GM21360 (cell line): Measurements from ENCODE around the gene APLP2.
"Not testable (repeated sequence)": the region's sequence is repeated elsewhere in the genome, so short reads cannot be mapped to it uniquely, and the experiment has no call there.

ENCODE experiments used
- ATAC-seq: cut with Tn5 transposase; IDR thresholded peaks from one replicate; pipeline ENCODE4 v1.9.1; 2021; ENCODE audit warnings: mild to moderate bottlenecking, moderate library complexity; ENCODE audit not compliant: unreplicated experiment

APLP2 gene

DNA sequence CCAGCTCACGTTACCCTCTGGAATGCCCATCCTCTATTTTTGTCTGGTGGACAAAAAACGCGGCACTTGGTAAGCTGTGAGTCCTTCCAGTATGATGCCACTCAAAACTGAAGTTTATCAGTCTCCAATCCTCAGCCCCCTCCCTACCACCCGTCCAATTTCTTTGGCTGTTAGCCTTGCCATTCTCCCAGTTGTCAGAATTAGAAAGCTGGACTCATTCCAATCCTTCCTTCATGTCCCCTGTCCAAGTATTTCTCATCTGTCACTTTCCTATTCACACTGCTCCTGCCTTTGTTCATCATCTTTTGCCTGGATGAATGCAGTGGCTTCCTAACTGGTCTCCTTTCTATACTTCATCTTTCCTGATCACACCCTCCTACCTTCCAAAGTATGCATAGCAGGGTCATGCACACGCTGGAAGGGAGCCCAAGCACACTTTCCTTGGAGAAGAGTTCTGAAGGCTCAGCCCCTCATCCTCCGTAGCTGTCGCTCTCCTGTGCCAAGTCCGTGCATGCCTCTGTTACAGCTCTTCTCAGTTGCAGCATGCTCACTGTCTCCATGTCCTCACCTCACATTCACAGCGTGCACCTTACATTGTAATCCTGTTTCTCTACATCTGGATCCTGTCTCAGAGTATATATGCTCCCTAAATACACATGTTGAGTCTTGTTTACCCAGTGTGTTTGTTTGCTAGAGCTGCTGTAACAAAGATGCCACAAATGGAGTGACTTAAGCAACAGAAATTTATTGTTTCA is 19.4 kb downstream of the APLP2 start:
- no peak for ATAC-seq

DNA sequence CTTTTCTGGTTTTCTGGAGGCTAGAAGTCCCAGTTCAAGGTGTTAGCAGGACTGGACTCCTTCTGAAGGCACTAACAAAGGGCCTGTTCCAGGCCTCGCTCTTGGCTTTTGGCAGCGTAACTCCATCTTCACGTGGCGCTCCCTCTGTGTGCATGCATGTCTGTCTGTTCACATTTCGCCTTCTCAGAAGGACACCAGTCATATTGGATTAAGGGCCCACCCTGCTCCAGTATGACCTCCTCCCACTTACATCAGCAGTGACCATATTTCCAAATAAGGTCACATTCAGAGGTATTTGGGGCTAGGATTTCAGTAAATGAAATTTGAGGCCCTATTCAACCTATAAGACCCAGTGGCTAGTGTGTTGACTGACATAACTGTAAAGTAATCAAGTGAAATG is 20.0 kb downstream of the APLP2 start:
- ATAC-seq: no peak

DNA sequence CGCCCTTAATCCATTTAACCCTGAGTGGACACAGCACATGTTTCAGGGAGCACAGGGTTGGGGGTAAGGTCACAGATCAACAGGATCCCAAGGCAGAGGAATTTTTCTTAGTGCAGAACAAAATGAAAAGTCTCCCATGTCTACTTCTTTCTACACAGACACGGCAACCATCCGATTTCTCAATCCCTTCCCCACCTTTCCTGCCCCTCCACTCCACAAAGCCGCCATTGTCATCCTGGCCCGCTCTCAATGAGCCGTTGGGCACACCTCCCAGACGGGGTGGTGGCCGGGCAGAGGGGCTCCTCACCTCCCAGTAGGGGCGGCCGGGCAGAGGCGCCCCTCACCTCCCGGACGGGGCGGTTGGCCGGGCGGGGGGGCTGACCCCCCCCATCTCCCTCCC is 20.8 kb downstream of the APLP2 start:
- not testable (repeated sequence) for ATAC-seq

DNA sequence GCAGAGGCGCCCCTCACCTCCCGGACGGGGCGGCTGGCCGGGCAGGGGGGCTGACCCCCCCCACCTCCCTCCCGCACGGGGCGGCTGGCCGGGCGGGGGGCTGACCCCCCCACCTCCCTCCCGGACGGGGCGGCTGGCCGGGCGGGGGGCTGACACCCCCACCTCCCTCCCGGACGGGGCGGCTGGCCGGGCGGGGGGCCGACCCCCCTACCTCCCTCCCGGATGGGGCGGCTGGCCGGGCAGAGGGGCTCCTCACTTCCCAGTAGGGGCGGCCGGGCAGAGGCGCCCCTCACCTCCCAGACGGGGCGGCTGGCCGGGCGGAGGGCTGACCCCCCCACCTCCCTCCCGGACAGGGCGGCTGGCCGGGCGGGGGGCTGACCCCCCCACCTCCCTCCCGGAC is 21.5 kb downstream of the APLP2 start:
- not testable (repeated sequence) for ATAC-seq

DNA sequence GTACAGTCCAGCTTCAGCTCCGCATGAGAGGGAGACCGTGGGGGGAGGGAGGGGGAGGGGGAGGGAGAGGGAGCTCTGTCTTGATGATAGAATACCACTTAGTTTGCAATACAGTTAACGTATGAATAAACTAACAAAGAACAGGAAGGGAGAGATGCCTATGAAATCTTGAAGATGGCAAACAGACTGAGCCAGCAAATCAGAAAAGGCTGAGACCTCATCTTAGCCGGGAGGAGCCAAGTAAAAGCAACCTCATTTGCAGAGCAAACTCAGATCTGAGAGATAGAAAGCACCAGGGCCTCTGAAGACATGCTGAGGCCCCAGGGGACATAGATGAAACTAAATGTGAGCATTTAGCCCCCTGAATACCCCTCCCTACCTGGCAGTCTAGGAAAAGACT is 23.0 kb downstream of the APLP2 start:
- ATAC-seq: no peak

DNA sequence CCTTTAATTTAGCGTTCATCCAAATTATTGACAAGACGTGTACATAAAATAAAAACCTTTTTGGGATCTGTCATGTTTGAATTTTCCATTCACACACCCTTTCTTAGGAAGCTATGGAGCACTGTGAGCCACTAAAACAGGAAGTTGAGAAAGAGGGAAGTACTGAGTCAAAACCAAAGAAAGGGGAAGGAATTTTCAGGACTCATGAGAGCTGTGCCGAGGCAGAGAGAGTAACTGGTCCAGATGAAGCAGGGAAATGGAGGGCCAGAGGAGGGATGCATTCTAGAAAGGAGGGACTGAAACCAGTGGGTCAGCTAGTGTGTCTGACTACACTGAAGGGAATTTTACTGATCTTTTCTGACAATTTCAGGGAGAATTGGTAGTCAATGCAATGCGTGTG is 24.9 kb downstream of the APLP2 start:
- ATAC-seq: no peak

DNA sequence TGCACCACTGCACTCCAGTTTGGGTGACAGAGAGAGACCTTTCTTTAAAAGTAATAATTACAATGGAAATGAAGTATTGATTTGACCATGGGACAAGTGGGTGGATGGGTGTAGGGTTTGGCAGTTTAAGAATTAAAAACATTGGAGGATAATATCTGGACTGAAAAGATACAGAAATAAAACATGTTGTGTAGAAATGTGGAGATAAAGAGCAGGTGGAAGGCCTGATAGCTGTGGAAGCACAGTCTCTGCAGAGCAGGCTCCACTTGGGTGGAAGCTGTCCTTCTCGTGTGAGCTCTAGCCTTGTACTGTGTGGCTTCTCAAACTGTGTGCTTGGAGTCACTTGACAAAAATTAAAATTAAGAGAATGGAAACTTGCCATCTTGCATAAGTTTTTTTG is 25.6 kb downstream of the APLP2 start:
- ATAC-seq: no peak

DNA sequence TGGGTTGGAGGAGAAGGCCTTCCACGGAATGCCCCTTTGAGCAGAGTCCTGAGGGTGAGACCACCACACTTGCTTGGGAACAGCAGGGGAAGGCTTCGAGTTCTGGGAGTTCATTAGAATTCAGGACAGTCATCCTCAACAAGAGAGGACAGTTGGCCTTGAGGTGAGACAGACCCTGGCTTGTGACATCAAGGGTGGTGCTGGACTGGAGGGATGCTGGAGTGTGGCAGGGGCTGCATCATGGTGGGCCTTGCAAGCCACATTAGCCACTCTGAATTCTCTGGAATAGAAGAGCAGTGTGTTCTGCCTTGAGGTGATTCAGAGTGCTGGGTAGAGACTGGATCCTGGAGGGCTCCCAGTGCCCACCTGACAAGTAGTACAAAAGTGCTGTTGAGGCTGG is 26.3 kb downstream of the APLP2 start:
- ATAC-seq: no peak

DNA sequence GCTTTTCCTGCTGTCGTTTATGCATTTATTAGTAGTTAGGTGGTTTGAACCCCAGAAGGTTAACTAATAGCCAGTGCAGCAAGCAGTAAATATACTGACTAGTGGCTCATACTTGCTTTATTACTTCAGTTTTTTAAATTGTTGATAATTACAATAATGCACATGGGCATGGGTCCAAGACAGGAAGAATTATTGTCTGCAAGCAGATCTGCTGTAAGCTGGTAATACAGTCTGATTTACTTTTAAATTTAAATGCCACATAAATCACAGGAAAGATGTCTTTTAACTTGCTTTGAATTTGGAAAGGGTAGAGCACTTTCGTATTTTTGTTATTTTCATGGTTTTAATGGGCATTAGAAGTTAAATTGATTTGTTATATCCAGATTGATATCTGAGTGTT is 27.1 kb downstream of the APLP2 start:
- ATAC-seq: no peak

DNA sequence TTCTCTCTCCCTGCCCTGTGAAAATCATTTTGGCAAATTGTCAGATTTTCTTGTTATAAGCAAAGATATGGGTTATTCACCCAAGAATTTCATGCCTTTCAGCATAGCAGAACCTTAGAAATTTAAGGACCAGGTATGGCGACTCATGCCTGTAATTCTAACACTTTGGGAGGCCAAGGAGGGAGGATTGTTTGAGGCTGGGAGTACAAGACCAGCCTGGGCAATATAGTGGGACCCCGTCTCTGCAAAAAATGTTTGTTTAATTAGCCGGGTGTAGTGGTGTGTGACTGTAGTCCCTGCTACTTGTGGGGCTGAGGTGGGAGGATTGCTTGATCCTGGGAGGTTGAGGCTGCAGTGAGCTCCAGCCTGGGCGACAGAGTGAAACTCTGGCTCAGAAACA is 27.6 kb downstream of the APLP2 start:
- no peak for ATAC-seq

DNA sequence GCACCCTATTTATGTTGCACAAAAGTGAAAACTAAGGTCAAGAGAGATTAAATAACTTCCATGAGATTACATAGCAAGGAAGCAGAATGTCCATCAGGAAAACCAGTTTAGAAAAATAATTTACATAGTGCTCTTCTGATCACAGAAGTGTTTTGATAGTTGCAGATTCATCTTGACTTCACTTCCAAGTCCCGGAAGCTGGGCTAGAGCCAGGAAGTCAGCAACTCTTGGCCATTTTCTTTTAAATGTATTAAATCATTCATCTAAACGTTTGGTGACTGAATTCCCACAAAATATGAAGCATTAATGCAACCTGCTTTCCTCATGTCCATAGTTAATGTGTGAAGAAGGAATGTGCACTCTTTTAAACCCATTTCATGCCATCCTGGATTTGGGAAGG is 29.7 kb downstream of the APLP2 start:
- no peak for ATAC-seq

DNA sequence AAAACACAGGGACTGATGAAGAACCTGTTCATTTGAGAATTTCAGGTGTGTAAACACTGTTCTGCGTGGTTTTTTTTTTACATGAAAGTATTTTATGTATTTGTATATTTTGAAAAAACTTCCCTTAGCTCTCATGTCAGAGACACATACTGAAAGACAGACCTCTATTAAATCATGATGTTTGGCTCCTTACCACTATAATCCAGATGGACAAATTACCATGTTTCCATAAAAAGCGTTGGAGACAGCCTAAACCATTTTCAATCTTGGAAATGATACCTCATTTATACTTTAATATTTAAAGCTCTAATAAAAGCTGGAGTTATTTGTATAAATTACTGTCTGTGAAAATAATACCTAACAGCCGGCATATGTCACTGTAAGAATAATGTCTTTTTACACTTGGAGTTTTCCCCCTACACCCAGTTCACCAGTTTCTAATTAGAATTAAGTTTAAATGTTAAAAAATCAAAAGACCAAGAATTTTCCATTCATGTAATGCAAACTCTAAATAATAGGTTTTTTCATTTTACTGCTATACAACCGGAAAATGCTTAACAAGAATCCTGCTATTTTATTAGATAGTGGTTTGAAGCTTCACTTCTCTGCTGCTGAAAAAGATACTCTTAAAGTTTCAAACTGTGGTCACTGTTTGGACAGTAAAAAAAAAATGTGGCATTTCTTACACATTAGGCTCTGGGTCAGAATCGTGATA is 30.8 kb downstream of the APLP2 start:
- no peak for ATAC-seq

DNA sequence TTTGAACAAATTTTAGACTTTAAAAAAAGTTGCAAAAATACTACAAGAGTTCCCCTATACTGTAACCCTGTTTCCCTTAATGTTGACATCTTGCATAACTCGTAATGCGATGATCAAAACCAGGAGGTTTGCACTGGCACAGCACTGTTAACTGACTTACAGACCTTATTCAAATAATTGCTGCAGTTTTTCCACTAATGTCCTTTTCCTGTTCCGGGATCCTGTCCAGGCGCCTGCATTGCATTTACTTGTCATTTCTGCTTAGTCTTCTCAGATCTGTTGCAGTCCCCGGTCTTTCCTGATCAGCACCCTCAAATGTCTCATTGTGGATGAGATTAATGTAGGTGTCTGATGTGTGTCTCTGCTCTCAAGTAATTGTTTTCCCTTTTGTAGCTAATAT is 32.0 kb downstream of the APLP2 start:
- no peak for ATAC-seq

DNA sequence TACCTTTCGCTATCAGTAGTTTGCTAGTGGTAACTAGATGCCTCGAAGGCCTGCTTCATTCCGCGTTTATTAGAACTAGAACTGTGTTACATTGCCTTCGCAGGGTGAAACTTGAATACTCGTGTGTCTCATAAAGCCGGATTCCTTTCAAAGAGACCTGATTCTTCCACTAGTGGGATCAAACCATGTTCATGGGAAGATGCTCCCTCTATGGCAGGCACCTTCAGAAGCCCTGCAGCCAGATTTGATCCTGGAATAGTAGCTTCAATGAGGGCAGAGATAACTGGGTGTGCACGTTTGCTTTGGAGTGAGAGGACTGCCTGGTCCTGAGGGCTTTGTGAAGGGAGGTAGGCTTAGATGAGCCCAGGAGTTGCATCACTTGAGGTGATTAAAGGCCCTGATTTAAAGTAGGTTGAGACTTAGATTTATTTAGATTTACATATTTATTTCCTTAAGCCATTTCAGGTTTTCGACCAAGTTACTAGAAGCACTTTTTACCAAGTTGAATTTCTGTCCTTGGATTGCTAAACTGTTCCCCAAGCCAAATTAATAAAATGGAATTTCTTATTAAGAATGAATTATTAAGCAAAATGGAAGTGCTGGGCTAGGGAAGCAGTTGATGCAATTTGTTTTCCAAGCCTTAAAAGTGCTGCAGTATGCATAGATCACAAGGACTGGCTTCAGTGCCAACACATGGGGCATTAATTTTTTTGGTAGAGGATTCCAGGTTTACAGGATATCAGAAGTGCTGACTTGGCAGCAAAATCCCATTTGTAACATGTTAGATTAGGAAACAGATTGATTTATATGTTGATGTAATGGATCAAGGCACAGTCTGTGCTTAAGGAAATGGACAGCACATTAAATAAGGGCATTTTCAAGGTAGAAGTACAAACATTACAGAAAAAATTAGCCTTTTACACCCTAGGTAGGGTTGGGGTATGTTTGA is 32.9 kb downstream of the APLP2 start:
- ATAC-seq: no peak

DNA sequence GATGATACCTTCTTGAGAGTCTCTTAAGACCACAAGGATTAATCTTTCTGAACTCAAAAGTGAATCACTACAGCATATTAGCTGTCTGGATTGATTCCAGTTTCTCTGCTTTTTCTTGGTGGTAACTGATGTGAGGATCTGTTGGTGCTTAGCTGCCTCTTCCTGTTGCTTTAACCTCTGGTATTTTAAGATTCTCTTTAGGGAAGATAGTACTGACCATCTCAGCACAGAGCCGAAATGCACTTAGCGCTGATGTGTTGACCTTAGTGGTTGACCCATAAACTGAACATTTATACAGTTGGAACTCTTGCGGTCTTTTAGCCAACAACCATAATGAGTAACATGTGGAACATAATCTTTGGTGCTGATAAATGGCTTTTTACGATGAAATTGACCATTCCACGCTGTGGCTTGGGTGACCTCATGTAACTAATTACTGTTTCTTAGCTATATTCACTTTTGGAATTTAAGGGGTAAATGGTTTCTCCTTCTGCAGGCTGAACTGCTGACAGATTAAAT is 33.7 kb downstream of the APLP2 start:
- ATAC-seq: no peak

DNA sequence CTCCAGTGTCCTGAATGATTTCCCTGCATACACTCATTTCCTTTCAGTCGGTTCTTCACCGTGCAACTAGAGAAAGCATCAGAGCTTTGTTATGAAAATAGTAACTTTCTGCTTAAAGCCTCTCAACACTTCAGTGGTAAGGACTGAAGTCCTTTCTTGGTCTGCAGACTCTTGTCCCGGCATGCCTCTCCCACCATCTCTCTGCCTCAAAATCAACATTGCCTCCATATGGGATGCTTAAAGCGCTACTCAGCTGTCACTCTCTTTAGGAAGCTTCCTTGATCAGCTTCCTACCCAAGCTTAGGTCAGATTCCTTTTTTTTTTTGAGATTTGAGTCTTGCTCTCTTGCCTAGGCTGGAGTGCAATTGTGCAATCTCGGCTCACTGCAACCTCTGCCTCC is 36.7 kb downstream of the APLP2 start:
- no peak for ATAC-seq

DNA sequence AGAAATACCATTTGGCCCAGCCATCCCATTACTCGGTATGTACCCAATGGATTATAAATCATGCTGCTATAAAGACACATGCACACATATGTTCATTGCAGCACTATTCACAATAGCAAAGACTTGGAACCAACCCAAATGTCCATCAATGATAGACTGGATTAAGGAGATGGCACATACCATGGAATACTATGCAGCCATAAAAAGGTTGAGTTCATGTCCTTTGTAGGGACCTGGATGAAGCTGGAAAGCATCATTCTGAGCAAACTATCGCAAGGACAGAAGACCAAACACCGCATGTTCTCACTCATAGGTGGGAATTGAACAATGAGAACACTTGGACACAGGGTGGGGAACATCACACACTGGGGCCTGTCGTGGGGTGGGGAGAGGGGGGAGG is 39.0 kb downstream of the APLP2 start:
- not testable (repeated sequence) for ATAC-seq

DNA sequence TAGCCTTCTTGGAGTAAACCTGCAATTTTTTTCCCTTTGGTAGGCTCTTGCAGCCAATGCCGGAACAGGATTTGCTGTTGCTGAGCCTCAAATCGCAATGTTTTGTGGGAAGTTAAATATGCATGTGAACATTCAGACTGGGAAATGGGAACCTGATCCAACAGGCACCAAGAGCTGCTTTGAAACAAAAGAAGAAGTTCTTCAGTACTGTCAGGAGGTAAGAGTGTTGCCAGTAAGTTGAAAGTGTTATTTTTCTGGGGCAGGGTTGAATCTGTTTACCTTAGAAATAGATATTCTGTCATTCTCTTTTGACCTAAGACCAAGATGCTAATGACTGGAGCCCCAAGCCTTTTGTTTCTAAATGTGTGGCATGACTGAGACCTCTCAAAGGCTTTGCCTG is 39.7 kb downstream of the APLP2 start:
- no peak for ATAC-seq

DNA sequence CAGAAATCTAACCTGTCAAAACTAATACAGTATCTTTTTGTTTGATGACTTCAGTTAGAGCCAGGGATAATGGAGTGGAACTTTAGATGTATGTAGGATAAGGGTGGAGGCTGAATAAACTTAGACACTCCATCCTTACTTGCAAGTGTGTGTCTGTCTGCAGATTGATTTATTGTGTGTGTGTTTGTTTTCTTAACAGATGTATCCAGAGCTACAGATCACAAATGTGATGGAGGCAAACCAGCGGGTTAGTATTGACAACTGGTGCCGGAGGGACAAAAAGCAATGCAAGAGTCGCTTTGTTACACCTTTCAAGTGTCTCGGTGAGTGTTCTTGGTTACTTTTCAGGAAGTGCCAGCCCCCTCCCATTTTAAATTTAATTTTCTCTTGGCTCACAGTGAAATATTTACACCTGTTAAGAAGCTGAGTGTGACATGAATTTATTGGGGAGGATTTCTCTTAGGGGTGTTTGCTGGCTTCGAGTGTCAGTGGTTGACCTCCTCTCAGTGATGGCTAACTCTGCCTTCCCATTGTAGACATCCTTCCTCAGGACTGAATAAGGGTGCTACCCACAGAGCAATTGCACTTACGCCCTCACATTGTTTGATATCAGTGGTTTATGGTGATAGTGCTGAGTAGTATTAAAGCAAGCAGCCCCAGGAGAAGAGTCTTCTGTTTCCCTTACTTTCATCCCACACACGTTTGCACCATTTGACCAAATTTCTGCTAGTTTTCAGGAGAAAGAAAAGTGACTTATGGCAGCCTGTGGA is 40.8 kb downstream of the APLP2 start:
- no peak for ATAC-seq

DNA sequence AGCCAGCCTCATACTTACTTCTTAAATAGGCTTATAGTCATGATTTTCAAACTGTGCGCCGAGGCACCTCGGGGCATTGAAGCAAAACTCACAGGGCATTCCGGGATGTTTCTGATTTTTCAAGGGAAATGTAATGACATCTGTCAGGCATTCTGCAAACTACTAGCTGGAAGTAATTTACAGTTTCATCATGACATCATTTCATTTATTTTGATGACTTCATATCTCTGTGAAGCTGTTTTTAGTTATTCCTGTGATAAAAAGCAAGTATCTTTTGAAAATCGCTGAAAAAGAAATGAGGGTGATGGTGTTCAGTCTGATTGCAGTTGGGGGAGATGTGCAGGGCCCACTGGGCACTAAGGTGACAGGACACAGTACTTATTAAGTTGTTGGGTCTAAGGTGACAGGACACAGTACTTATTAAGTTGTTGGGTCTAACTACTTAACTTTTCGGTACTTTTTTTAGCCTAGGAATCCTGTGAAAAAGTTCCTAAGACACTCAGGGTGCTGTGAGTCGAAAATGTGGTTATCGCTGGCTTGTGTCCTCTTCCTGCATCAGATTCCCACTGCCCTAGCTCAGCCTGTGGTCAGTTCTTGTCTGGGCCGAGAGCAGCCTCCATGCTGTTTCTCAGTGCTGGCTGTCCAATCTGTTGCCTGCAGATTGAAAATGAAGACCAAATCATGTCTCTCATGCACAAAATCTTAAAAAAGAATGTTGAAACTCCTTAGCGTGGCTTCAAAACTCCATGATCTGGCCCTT is 42.6 kb downstream of the APLP2 start:
- no peak for ATAC-seq
